SK-N-SH treated with all-trans-retinoic acid at 6 μM for 48 hours (cell line): ENCODE measurements around the gene LRMDA.

ENCODE experiments used
- ARNTL ChIP-seq: fragments of 450-650 bp; formaldehyde crosslinking; IDR thresholded peaks from 2 replicates; pipeline ENCODE4 v1.5.0; 2020; ENCODE audit warnings: low read depth, mild to moderate bottlenecking, moderate library complexity, borderline replicate concordance
- CREB5 ChIP-seq: fragments of 250-450 bp; sonication (Bioruptor Pico); IDR thresholded peaks from 2 replicates; pipeline ENCODE4 v1.5.1; 2020; ENCODE audit warnings: low read depth, mild to moderate bottlenecking, moderate library complexity
- CSDC2 ChIP-seq: fragments of 250-450 bp; sonication (Bioruptor Pico); IDR thresholded peaks from 2 replicates; pipeline ENCODE4 v1.5.0; 2020; ENCODE audit warnings: mild to moderate bottlenecking, moderate library complexity
- CSRNP3 ChIP-seq: fragments of 250-450 bp; sonication (Bioruptor Pico); IDR thresholded peaks from 2 replicates; pipeline ENCODE4 v1.5.1; 2021; ENCODE audit warnings: mild to moderate bottlenecking, moderate library complexity
- ESRRG ChIP-seq: fragments of 250-450 bp; sonication (Bioruptor Pico); IDR thresholded peaks from 2 replicates; pipeline ENCODE4 v1.6.1; 2021; ENCODE audit warnings: mild to moderate bottlenecking
- GLIS3 ChIP-seq: fragments of 250-450 bp; sonication (Bioruptor Pico); IDR thresholded peaks from 2 replicates; pipeline ENCODE4 v1.5.0; 2020; ENCODE audit warnings: mild to moderate bottlenecking, moderate library complexity
- OSR1 ChIP-seq: fragments of 250-450 bp; sonication (Bioruptor Pico); IDR thresholded peaks from 2 replicates; pipeline ENCODE4 v1.8.0; 2022; ENCODE audit warnings: moderate library complexity, mild to moderate bottlenecking, inconsistent platforms
- PATZ1 ChIP-seq: fragments of 250-450 bp; sonication (Bioruptor Pico); IDR thresholded peaks from 2 replicates; pipeline ENCODE4 v1.8.0; 2020; ENCODE audit warnings: mild to moderate bottlenecking, moderate library complexity, borderline replicate concordance
- POU6F1 ChIP-seq: fragments of 250-450 bp; sonication (Bioruptor Pico); IDR thresholded peaks from 2 replicates; pipeline ENCODE4 v1.8.0; 2021; ENCODE audit warnings: low read depth, mild to moderate bottlenecking, moderate library complexity, borderline replicate concordance
- TCF4 ChIP-seq: fragments of 250-450 bp; sonication (Bioruptor Pico); IDR thresholded peaks from 2 replicates; pipeline ENCODE4 v1.8.0; 2021; ENCODE audit warnings: mild to moderate bottlenecking, moderate library complexity, borderline replicate concordance
- ZFP3 ChIP-seq: fragments of 250-450 bp; sonication (Bioruptor Pico); IDR thresholded peaks from 2 replicates; pipeline ENCODE4 v1.5.0; 2020; ENCODE audit warnings: mild to moderate bottlenecking, moderate library complexity
- ZFP30 ChIP-seq: fragments of 450-650 bp; formaldehyde crosslinking; IDR thresholded peaks from 2 replicates; pipeline ENCODE4 v1.5.0; 2022; ENCODE audit warnings: mild to moderate bottlenecking, moderate library complexity
- ZNF70 ChIP-seq: fragments of 450-650 bp; formaldehyde crosslinking; IDR thresholded peaks from 2 replicates; pipeline ENCODE4 v1.5.0; 2020; ENCODE audit warnings: mild to moderate bottlenecking, moderate library complexity

- TF ChIP-seq GLIS3 (CRISPR knock-in tag) (no peak), ARNTL (no peak), ZFP3 (CRISPR knock-in tag) (no peak), ESRRG (CRISPR knock-in tag) (no peak), CSRNP3 (CRISPR knock-in tag) (no peak), OSR1 (CRISPR knock-in tag) (no peak), POU6F1 (CRISPR knock-in tag) (no peak), PATZ1 (CRISPR knock-in tag) (no peak), CSDC2 (CRISPR knock-in tag) (no peak), CREB5 (CRISPR knock-in tag) (no peak), ZNF70 (CRISPR knock-in tag) (no peak), ZFP30 (CRISPR knock-in tag) (no peak), TCF4 (CRISPR knock-in tag) (no peak)
Observed at GRCh38 chr10:75395066-75395931, 36.1 kb upstream of the LRMDA start.
